GM23248 (cell line): ENCODE measurements around the gene C19orf67.

Experiments
- EZH2 ChIP-seq: fragments of 200-600 bp; sonication (generic); IDR thresholded peaks from 2 replicates; pipeline ENCODE4 v1.6.1; 2018; ENCODE audit warnings: antibody characterized with exemption, mild to moderate bottlenecking; ENCODE audit not compliant: insufficient read depth, poor library complexity, severe bottlenecking
- EZH2phosphoT487 ChIP-seq: fragments of 200-600 bp; sonication (generic); IDR thresholded peaks from 2 replicates; pipeline ENCODE4 v1.6.1; 2018; ENCODE audit warnings: antibody characterized with exemption, moderate library complexity, mild to moderate bottlenecking, low read depth; ENCODE audit not compliant: insufficient read depth

DNA sequence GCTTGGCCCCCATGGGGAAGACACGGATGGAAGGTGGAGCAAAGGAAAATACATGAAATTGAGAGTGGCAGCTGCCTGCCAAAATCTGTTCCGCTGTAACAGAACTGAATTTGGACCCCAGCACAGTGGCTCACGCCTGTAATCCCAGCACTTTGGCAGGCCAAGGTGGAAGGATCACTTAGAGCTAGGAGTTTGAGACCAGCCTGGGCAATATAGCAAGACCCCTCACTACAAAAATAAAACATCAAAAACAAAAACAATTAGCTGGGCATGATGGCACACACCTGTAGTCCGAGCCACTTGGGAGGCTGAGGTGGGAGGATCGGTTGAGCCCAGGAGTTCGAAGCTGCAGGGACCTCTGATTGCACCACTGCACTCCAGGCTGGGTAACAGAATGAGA, 33.1 kb downstream of the C19orf67 start:
- TF ChIP-seq EZH2phosphoT487: no peak
- TF ChIP-seq EZH2: no peak
